ENCODE measurements around the gene THSD4.

DNA sequence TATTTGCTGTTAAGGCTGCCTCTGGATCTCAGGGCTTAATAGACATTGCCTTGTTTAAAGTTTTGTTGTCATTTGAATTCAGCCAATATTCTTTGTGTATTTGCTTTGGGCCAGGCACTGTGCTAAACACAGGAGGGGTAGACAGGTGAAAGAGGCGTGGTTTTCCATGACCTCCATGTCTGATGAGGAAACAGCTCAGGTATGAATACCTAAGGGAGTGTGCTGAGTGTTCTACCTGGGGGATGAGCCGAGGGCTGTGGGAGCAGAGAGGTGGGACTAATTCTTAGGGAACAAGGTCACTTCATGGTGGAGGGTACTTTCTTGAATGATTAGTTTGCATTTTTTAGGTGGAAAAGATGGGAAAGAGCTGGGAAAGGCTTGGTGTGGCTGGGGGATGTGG is 108.2 kb downstream of the THSD4 start:
- TF ChIP-seq, protein P1, sequence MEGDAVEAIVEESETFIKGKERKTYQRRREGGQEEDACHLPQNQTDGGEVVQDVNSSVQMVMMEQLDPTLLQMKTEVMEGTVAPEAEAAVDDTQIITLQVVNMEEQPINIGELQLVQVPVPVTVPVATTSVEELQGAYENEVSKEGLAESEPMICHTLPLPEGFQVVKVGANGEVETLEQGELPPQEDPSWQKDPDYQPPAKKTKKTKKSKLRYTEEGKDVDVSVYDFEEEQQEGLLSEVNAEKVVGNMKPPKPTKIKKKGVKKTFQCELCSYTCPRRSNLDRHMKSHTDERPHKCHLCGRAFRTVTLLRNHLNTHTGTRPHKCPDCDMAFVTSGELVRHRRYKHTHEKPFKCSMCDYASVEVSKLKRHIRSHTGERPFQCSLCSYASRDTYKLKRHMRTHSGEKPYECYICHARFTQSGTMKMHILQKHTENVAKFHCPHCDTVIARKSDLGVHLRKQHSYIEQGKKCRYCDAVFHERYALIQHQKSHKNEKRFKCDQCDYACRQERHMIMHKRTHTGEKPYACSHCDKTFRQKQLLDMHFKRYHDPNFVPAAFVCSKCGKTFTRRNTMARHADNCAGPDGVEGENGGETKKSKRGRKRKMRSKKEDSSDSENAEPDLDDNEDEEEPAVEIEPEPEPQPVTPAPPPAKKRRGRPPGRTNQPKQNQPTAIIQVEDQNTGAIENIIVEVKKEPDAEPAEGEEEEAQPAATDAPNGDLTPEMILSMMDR (optimal IDR thresholded peaks at IDR 0.05 in 1 of 3, IDR thresholded peaks at IDR 0.05 in 1 of 3, conservative IDR thresholded peaks at IDR 0.05 in 1 of 3; ENCODE audit: extremely low read depth in 1 of 3, insufficient read depth in 2 of 3, low read length in 3 of 3), result no peak
- no peak for TF ChIP-seq EZH2 (IDR thresholded peaks at IDR 0.05; ENCODE audit: low read length)
